Left renal pelvis (tissue), 4 donors: ENCODE measurements around the gene DCHS1. TPM values are rescaled to one million over a fixed set of nuclear protein-coding genes. Genes with fewer than 3 reads are reported as not detected.

ENCODE experiments used
- DNase-seq, 4 donors: peaks; one replicate each; pipeline ENCODE4 v3.0.0-alpha.2; 2013; ENCODE audit warnings: low read depth in 4 of 4, low spot score in 3 of 4
- polyA plus RNA-seq, 4 donors: library from polyadenylated mRNA; unstranded; fragments of 120-200 nt; gene quantifications; one replicate each; pipeline ENCODE4 v1.2.1, GENCODE V29; 2013; ENCODE audit not compliant: insufficient read length in 4 of 4

DCHS1 gene
- polyA plus RNA-seq, 4 donors = 30.3 to 79.9 (median 36.9) TPM

DNA sequence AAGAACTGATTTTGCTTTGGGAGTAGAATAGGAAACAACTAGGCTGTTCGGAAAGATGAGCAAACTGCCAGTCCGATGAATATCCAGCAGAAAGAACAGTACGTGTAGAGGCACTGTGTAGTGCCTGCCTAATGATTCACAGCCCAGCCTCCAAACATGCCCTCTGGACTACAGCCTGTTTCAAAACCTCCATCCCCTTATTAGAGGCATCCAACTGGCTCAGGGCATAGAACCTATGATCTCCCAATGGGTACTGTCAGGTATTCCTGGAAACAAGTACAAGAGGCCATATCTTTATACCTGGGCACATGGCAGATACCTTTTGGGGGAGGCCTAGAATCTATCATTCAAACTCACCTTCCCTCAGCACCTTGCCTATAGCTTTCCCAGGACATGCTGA, 57.1 kb downstream of the DCHS1 start:
- DNase-seq = no peak

- DNase-seq = no peak
These were observed 59.3 kb downstream of the DCHS1 start for GRCh38 chr11:6596239-6596877.

DNA sequence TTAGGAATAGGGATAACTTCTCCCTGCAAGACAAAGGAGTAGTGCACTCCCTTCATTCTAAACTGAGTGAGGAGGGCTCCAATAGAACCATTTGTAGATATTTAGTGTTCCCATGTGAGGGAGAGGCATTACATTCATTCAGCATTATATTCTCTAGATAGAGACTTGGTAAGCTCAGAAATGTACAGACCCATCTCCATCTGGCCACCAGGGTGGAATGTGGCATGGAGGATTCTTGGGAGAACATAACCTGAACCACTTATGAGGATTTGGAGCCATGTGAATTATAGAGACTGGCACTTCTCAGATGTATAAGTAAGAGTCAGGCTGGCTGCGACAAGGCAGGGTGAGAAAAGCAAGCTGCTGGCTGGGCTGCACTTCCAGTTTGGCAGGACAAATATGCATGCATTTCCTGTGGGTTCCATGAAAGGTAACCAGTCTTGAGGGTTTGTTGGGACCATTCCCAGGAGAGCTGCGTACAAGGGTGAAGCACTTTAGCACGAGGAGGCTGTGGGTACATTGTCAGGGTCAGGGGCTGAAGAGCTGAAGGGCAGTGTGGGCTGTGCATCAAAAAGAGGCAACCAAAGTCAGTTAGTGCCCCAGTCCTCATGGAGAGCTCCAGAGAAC, 61.4 kb downstream of the DCHS1 start:
- no peak for DNase-seq

DNA sequence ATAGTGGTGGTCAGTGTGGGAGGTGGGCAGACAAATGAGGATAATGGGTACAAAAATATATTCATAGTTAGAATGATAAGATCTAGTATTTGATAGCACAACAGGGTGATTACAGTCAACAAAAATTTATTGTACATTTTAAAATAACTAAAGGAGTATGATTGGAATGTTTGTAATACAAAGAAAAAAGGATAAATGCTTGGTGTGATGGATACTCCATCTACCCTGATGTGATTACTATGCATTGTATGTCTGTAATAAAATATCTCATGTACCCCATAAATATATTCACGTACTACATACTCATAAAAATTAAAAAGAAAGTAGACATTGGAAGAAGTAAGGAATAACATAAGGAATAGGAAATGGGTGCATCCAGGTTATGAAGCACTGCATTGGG, 67.6 kb downstream of the DCHS1 start:
- DNase-seq = no peak

- DNase-seq = no peak
These were observed 68.2 kb downstream of the DCHS1 start for GRCh38 chr11:6587360-6587953.

DNA sequence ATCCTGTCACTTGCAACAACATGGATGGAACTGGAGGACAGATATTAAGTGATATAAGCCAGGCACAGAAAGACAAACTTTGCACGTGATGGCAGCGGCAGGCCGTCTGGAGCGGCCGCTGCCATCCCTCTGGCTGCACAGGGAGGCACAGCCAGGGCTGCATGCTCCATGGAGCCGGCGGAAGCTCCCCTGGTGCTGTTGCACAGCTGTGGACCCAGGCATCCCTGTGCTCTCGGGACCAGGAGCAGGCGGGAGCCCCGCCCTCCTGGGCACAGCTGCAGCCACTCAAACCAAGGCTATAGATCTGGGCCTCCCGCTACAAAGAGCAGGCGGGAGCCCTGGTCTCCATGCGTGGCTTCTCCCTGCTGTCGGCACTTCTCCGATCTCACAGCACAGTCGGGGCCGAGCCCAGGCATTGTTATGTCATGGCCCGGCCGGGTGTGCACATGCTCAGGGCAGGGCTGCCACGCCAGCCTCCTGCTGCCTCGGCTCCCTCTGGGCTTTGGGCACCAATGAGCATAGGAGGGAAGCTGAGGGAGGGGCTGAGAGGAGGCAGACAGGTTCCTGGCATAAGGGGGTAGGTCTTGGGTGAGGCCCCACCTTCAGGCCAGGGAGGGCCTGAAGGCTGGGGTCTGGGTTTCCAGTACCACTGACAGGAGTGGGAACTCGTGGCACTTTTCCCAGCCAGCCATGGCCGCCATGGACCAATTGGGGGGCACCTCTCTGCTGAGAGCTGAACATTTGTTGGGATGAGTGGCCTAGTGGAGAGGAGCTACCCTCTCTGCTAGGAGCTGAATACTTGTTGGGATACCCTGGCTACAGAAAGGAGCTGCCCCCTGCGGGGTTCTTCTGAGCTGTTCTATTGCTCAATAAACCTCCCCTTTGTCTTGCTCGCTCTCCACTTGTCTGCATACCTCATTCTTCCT, 68.9 kb downstream of the DCHS1 start:
- no peak for DNase-seq

DNA sequence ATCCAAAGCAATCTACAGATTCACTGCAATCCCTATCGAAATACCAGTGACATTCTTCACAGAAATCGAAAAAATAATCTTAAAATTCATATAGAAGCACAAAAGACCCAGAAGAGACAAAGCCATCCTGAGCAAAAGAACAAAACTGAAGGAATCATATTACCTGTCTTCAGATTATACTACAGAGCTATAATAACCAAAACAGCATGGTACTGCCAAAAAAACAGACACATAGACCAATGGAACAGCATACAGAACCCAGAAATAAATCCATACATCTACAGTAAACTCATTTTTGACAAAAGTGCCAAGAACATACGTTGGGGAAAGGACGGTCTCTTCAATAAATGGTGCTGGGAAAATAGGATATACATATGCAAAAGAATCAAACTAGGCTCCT, 71.1 kb downstream of the DCHS1 start:
- no peak for DNase-seq

GRCh38 chr11:6583584-6583983, 72.0 kb downstream of the DCHS1 start:
- no peak for DNase-seq

DNA sequence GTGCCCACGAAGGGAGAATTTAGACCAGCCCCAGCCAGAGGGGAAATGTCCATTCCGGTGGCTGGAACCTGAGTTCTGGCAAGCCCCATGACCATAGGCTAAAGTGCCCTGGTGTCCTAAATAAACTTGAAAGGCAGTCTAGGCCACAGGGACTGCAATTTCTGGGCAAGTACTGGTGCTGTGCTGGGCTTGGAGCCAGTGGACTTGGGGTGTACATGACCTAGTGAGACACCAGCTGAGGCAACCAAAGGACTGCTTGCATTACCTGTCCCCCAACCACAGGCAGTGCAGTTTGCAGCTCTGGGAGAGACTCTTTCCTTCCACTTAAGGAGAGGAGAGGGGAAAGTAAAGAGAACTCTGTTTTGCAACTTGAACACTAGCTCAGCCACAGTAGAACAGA, 75.9 kb downstream of the DCHS1 start:
- DNase-seq = no peak

DNA sequence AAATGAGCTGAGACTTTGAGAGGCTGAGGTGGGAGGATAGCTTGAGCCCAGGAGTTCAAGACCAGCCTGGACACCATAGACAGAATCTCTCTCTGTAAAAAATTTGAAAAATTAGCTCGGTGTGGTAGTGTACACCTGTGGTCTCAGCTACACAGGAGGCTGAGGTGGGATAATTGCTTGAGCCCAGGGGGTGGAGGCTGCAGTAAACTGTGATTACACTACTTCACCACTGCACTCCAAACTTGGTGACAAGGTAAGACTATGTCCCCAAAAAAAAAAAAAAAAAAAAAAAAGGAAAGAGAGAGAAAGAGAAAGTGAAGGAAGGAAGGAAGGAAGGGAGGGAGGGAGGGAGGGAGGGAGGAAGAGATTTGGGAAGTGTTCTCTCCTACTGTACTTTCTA, 77.5 kb downstream of the DCHS1 start:
- no peak for DNase-seq

- DNase-seq = no peak
These were observed 78.9 kb downstream of the DCHS1 start for GRCh38 chr11:6576471-6577373.

DNA sequence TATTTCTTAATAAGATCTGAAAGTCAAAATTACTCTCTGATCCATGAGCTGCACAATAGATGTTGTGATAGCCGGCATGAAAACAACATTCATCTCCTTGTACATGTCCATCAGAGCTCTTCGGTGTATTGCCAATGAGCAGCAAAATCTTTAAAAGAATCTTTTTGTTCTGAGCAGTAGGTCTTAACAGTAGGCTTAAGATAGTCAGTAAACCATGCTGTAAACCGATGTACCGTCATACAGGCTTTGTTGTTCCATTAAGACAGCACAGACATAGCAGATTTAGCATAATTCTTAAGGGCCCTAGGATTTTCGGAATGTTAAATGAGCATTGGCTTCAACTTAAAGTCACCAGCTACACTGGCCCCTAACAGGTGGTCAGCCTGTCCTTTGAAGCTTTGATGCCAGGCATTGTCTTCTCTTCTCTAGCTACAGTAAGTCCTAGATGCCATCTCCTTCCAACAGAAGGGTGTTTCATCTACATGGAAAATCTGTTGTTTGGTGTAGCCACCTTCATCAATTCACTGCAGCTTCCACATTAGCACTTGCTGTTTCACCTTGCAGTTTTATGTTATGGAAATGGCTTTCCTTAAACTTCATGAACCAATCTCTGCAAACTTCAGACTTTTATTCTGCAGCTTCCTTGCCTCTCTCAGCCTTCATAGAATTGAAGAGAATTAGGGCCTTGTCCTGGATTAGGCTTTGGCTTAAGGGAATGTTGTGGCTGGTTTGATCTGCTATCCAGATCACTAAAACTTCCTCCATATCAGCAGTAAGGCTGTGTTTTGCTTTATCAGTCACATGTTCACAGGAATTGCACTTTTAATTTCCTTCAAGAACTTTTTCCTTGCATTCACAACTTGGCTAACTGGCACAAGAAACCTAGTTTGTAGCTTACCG, 80.5 kb downstream of the DCHS1 start:
- no peak for DNase-seq

DNA sequence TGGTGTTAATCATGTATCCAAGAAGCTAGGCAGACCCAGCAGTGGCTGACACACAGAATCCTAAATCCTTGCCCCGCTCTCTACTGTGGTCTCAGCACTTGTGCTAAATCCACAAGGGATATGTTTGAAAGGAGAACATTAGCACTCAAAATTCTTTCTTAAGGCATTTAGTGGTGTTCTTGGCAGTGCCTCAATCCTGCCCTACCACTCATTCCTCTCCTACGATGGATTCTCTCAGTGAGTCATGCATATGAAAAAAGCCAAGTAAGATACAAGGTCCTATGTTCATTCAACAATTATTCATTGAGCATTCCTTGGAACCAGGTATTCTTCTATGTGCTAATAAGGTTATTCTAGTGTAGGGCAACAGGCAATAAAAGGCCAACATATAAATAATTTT, 83.4 kb downstream of the DCHS1 start:
- no peak for DNase-seq

GRCh38 chr11:6571434-6572008, 84.1 kb downstream of the DCHS1 start:
- no peak for DNase-seq

Other genes starting within 250 kb of the DCHS1 start
- 10 to 100 TPM; 47.0 to 60.0 (median 51.3) TPM for gene APBB1, start 236.7 kb downstream of the DCHS1 start, polyA plus RNA-seq
- gene HPX, start 214.8 kb downstream of the DCHS1 start, polyA plus RNA-seq = 1 to 10 TPM; 2.4 to 7.4 (median 3.6) TPM
- 10 to 100 TPM; 16.4 to 32.0 (median 21.0) TPM for gene TRIM3, start 181.9 kb downstream of the DCHS1 start, polyA plus RNA-seq
- gene ARFIP2, start 174.5 kb downstream of the DCHS1 start, polyA plus RNA-seq = 10 to 100 TPM; 52.2 to 77.1 (median 66.8) TPM
- 10 to 100 TPM; 25.5 to 39.3 (median 38.4) TPM for gene TIMM10B, start 174.3 kb downstream of the DCHS1 start, polyA plus RNA-seq
- 10 to 100 TPM in 1 of 4 donors, 1 to 10 TPM in 3; 4.9 to 12.6 (median 8.2) TPM for gene DNHD1, start 158.5 kb downstream of the DCHS1 start, polyA plus RNA-seq
- 10 to 100 TPM; 19.2 to 24.9 (median 19.9) TPM for gene RRP8, start 52.2 kb downstream of the DCHS1 start, polyA plus RNA-seq
- 100 to 1,000 TPM; 141 to 176 (median 151) TPM for gene ILK, start 52.0 kb downstream of the DCHS1 start, polyA plus RNA-seq
- 10 to 100 TPM; 62.2 to 93.7 (median 80.0) TPM for gene TAF10, start 43.6 kb downstream of the DCHS1 start, polyA plus RNA-seq
- 100 to 1,000 TPM in 3 of 4 donors, 10 to 100 TPM in 1; 61.8 to 134 (median 110) TPM for gene TPP1, start 36.4 kb downstream of the DCHS1 start, polyA plus RNA-seq
- 10 to 100 TPM; 45.6 to 68.1 (median 64.6) TPM for gene MRPL17, start 27.5 kb upstream of the DCHS1 start, polyA plus RNA-seq
- gene OR2AG2, start 116.2 kb upstream of the DCHS1 start, polyA plus RNA-seq = under 1 TPM in 3 of 4 donors, not detected in 1; 0.04 to 0.06 (median 0.05) TPM
- under 1 TPM in 1 of 4 donors, not detected in 3; 0.06 TPM for gene OR2AG1, start 127.2 kb upstream of the DCHS1 start, polyA plus RNA-seq
- not detected for gene OR6A2, start 143.9 kb upstream of the DCHS1 start, polyA plus RNA-seq
- not detected for gene OR10A5, start 189.9 kb upstream of the DCHS1 start, polyA plus RNA-seq
- under 1 TPM in 2 of 4 donors, not detected in 2; 0.04 to 0.09 TPM for gene OR10A2, start 207.2 kb upstream of the DCHS1 start, polyA plus RNA-seq
- gene OR10A4, start 220.8 kb upstream of the DCHS1 start, polyA plus RNA-seq = not detected
- not detected for gene OR2D2, start 236.7 kb upstream of the DCHS1 start, polyA plus RNA-seq